B cell (primary cell): ENCODE measurements around the gene ACSL4.

Source experiments
- EZH2 ChIP-seq: IDR thresholded peaks from 2 replicates; pipeline ENCODE4 v1.6.1; 2012; ENCODE audit warnings: borderline replicate concordance, low read depth, mild to moderate bottlenecking, moderate library complexity, low read length; ENCODE audit not compliant: insufficient read depth, poor library complexity, severe bottlenecking
- TF ChIP-seq, protein P1 (sequence below): fragments of 200-600 bp; IDR thresholded peaks from one replicate; pipeline ENCODE4 v1.8.0; 2022; ENCODE audit warnings: antibody characterized with exemption, mild to moderate bottlenecking

DNA sequence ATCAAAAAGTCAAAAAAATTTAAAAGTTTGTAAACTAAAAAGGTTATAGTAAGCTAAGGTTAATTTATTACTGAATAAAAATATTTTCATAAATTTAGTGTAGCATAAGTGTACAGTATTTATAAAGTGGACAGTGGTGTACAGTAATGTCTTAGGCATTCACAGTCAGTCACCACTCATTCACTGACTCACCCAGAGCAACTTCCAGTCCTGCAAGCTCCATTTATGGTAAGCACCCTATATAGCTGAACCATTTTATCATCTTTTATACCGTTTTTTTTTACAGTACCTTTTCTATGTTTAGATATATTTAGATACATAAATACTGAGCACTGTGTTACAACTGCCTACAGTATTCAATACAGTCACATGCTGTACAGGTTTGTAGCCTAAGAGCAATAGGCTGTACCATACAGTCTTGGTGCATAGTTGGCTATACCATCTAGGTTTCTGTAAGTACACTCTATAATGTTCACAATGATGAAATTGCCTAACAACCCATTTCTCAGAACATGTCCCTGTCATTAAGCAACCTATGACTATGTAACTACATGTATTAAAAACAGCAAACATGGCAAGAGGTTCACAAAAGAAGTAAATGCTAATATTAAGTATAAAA lies 18.6 kb downstream of the ACSL4 start:
- TF ChIP-seq, protein P1, sequence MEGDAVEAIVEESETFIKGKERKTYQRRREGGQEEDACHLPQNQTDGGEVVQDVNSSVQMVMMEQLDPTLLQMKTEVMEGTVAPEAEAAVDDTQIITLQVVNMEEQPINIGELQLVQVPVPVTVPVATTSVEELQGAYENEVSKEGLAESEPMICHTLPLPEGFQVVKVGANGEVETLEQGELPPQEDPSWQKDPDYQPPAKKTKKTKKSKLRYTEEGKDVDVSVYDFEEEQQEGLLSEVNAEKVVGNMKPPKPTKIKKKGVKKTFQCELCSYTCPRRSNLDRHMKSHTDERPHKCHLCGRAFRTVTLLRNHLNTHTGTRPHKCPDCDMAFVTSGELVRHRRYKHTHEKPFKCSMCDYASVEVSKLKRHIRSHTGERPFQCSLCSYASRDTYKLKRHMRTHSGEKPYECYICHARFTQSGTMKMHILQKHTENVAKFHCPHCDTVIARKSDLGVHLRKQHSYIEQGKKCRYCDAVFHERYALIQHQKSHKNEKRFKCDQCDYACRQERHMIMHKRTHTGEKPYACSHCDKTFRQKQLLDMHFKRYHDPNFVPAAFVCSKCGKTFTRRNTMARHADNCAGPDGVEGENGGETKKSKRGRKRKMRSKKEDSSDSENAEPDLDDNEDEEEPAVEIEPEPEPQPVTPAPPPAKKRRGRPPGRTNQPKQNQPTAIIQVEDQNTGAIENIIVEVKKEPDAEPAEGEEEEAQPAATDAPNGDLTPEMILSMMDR: no peak
- no peak for TF ChIP-seq EZH2
